ENCODE data around the gene UTP11.

DNA sequence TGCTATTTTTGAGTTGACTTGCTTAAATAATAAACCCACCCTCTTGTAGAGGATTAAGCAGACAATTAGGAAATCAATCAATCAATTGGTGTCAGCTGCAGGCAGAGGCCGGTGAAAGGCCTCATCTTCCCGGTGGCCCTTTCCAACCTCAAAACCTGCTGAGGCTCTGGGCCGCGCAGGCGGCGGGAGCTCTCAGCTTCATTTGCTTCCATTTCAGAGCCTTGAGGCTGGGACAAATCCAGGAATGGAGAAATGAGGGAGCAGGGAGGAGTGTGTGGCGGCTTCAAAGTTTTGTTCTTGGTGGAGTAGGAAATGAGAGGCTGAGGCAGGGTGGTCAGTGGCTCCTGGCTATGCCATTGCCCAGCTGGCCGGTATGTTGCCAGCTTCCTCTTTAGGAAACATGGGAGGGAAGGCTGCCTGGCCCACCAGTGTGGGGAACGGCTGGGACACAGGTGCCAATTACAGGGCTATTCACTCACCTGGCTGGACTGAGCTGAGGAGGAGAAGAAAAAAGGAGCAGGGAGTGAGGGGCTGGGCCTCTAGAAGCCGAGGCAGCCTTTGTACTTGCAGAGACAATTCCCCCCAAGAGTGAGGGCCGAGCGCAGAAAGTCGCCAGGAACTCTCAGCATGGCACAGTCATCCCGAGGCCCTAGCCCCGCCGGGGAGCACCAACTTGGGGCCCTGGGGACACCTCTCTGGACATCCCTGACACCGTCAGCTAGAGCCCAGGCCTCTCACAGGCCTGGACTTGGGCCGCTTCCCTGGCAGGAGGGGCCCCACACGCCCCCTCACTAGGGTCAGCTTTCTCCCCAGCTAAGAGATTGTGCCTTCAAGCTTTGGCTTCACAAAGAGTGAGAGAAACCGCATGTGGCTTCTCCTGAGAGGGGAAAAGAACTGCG lies 29.7 kb downstream of the UTP11 start:
- TF ChIP-seq, protein P1, sequence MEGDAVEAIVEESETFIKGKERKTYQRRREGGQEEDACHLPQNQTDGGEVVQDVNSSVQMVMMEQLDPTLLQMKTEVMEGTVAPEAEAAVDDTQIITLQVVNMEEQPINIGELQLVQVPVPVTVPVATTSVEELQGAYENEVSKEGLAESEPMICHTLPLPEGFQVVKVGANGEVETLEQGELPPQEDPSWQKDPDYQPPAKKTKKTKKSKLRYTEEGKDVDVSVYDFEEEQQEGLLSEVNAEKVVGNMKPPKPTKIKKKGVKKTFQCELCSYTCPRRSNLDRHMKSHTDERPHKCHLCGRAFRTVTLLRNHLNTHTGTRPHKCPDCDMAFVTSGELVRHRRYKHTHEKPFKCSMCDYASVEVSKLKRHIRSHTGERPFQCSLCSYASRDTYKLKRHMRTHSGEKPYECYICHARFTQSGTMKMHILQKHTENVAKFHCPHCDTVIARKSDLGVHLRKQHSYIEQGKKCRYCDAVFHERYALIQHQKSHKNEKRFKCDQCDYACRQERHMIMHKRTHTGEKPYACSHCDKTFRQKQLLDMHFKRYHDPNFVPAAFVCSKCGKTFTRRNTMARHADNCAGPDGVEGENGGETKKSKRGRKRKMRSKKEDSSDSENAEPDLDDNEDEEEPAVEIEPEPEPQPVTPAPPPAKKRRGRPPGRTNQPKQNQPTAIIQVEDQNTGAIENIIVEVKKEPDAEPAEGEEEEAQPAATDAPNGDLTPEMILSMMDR (conservative IDR thresholded peaks at IDR 0.05; ENCODE audit: low read length), result no peak
- TF ChIP-seq EZH2phosphoT487 (IDR thresholded peaks at IDR 0.05; ENCODE audit: borderline replicate concordance, low read depth, low read length), result no peak

Data from OCI-LY7 (cell line).